Measurements from ENCODE around the gene TMC5.
"Not testable (repeated sequence)": the region's sequence is repeated elsewhere in the genome, so short reads cannot be mapped to it uniquely, and the experiment has no call there.

TMC5 gene

GRCh38 chr16:19532601-19533000 lies 114.9 kb downstream of the TMC5 start:
- Histone ChIP-seq H3K27ac (no peak overlapping the region), H3K4me3 (no peak overlapping the region)
- no peak for TF ChIP-seq CTCF (IDR thresholded peaks at IDR 0.05)
- DNase-seq (ENCODE audit: low spot score) = no peak

GRCh38 chr16:19540241-19540970 lies 122.7 kb downstream of the TMC5 start:
- H3K27ac ChIP-seq = no peak overlapping the region
- TF ChIP-seq CTCF (IDR thresholded peaks at IDR 0.05) = no peak

GRCh38 chr16:19542138-19542821 lies 124.6 kb downstream of the TMC5 start:
- DNase-seq (ENCODE audit: low spot score) = no peak
- Histone ChIP-seq H3K4me3 (no peak overlapping the region), H3K27ac (no peak overlapping the region)
- TF ChIP-seq CTCF (IDR thresholded peaks at IDR 0.05) = no peak

More at GRCh38 chr16:19540241-19540970, 122.7 kb downstream of the TMC5 start:
- H3K4me3 ChIP-seq = no peak overlapping the region
- DNase-seq (ENCODE audit: low spot score) = no peak

- DNase-seq (ENCODE audit: low spot score); H3K4me3 ChIP-seq; H3K27ac ChIP-seq: not testable (repeated sequence)
Measured at GRCh38 chr16:19543278-19543996, 125.8 kb downstream of the TMC5 start.

GRCh38 chr16:19548144-19548543 lies 130.5 kb downstream of the TMC5 start:
- no peak overlapping the region for H3K4me3 ChIP-seq
- no peak for DNase-seq (ENCODE audit: low spot score)
- H3K27ac ChIP-seq = no peak overlapping the region
- TF ChIP-seq CTCF (IDR thresholded peaks at IDR 0.05) = no peak

Data from coronary artery (tissue), 2 donors.